Breast epithelium (tissue), 3 donors: ENCODE measurements around the gene ACACA.

ENCODE experiments used
- CTCF ChIP-seq, 3 donors: fragments of 450-650 bp; IDR thresholded peaks; one replicate each; pipeline ENCODE4 v1.5.1; 2016 to 2017; ENCODE audit warnings: antibody characterized with exemption in 3 of 3, mild to moderate bottlenecking in 3 of 3, moderate library complexity in 3 of 3
- POLR2A ChIP-seq: fragments of 450-650 bp; IDR thresholded peaks from one replicate; pipeline ENCODE4 v1.6.1; 2016; ENCODE audit warnings: antibody characterized with exemption, mild to moderate bottlenecking, moderate library complexity
- POLR2AphosphoS5 ChIP-seq, 3 donors: sonication (generic); formaldehyde crosslinking; IDR thresholded peaks; one replicate each; pipeline ENCODE4 v1.6.1; 2017; ENCODE audit warnings: antibody characterized with exemption in 3 of 3

- no peak for TF ChIP-seq POLR2A
- no peak for TF ChIP-seq CTCF (IDR thresholded peaks at IDR 0.05)
- no peak for TF ChIP-seq POLR2AphosphoS5 (IDR thresholded peaks at IDR 0.05)
Measured at GRCh38 chr17:37317867-37318266, 88.8 kb downstream of the ACACA start.
